Stomach (tissue), 9 donors: Measurements from ENCODE around the gene CORO7. TPM values are rescaled to one million over a fixed set of nuclear protein-coding genes. Genes with fewer than 3 reads are reported as not detected.
A peak's percentile ranks its signal among the peaks of the same experiment; 100 is the strongest.

Experiments used
- DNase-seq, 2 donors: peaks; one replicate each; pipeline versions ENCODE4 v3.0.0 to v3.0.0-alpha.2; 2013 to 2019
- H3K27ac ChIP-seq, 5 donors: fragments of 200-600 bp in 4 of 5; sonication (generic) in 4 of 5; one replicate each; pipeline ENCODE4 v1.5.1; 2013 to 2019; ENCODE audit warnings: mild to moderate bottlenecking in 1 of 5, moderate library complexity in 1 of 5
- H3K27me3 ChIP-seq, 3 donors: fragments of 200-600 bp; sonication (generic); one replicate each; pipeline ENCODE4 v1.5.1; 2017 to 2019; ENCODE audit warnings: mixed run types in 1 of 3
- H3K36me3 ChIP-seq, 4 donors: fragments of 200-600 bp; sonication (generic); 1 replicate in 3 of 4; 2 replicates in 1 of 4; pipeline ENCODE4 v1.5.1; 2016 to 2019
- H3K4me1 ChIP-seq, 4 donors: fragments of 200-600 bp; sonication (generic); one replicate each; pipeline ENCODE4 v1.5.1; 2016 to 2019
- H3K4me3 ChIP-seq, 4 donors: fragments of 200-600 bp; sonication (generic) in 3 of 4; one replicate each; pipeline ENCODE4 v1.5.1; 2016 to 2019; ENCODE audit warnings: mild to moderate bottlenecking in 1 of 4
- H3K9me3 ChIP-seq, 4 donors: fragments of 200-600 bp; sonication (generic); one replicate each; pipeline ENCODE4 v1.5.1; 2016 to 2019
- CTCF ChIP-seq, 7 experiments: fragments of 450-650 bp in 4 of 7; fragments of 200-600 bp in 3 of 7; sonication (generic) in 3 of 7; IDR thresholded peaks; one replicate each; pipeline ENCODE4 v1.5.1; 2016 to 2019; ENCODE audit warnings: antibody characterized with exemption in 7 of 7, control low read depth in 2 of 7, mild to moderate bottlenecking in 1 of 7
- EP300 ChIP-seq: sonication (generic); formaldehyde crosslinking; IDR thresholded peaks from one replicate; pipeline ENCODE4 v1.6.1; 2017; ENCODE audit warnings: antibody characterized with exemption
- POLR2A ChIP-seq, 4 donors: fragments of 450-650 bp; IDR thresholded peaks; one replicate each; pipeline ENCODE4 v1.6.1; 2016; ENCODE audit warnings: antibody characterized with exemption in 4 of 4, control low read depth in 2 of 4, mild to moderate bottlenecking in 1 of 4, moderate library complexity in 1 of 4
- POLR2AphosphoS5 ChIP-seq, 3 donors: sonication (generic); formaldehyde crosslinking; IDR thresholded peaks; one replicate each; pipeline ENCODE4 v1.6.1; 2016; ENCODE audit warnings: antibody characterized with exemption in 3 of 3
- WGBS, 5 donors: extraction: QIAGEN DNeasy Blood & Tissue Kit in 3 of 5; methylation state at CpG; one replicate each; pipeline versions ENCODE4 v1.1.5 to v1.1.7; 2013 to 2018; 5-methylcytosine and 5-hydroxymethylcytosine counted together
- intact Hi-C: fragments of 100-400 bp; cut with DNase I; formaldehyde crosslinking; loops from one replicate; pipeline ENCODE4 v1.15.1; 2023; ENCODE audit warnings: low total_unique reads
- polyA plus RNA-seq, 3 donors: library from polyadenylated mRNA; stranded (reverse); fragments of 200-250 nt; gene quantifications; one replicate each; pipeline ENCODE4 v1.2.3, GENCODE V29; 2013
- total RNA-seq, 5 donors: library from RNA; depleted of rRNA; stranded (reverse); fragments of >200 nt; gene quantifications; one replicate each; pipeline versions ENCODE4 v1.1.0 to v1.2.3, GENCODE V29; 2014 to 2016
- donor health status: healthy with polysubstance abuse.
- donor health status: Bipolar disorder and iron deficiency.
- donor health status: healthy.

CORO7 gene
- total and polyA plus RNA-seq, 8 donors, result 12.5 to 173 (median 17.3) TPM

- intact Hi-C loops, result no loop called here
- WGBS, 5 donors, result 89 to 94% (median 91%) methylated on average over 10 to 11 of the region's 11 CpGs
- no peak for DNase-seq
- no peaks in the 10 kb centered on the region for H3K27me3 ChIP-seq
- no peak overlapping the region for H3K27ac ChIP-seq
- H3K36me3 ChIP-seq, result peaks cover 89 to 100% (median 100%) of the 10 kb centered on the region in 4 donors
- no peaks in the 10 kb centered on the region for H3K4me1 ChIP-seq
- no peaks in the 10 kb centered on the region for H3K9me3 ChIP-seq
- no peak for TF ChIP-seq POLR2A (IDR thresholded peaks at IDR 0.05)
- no peak for TF ChIP-seq POLR2AphosphoS5 (IDR thresholded peaks at IDR 0.05)
- TF ChIP-seq CTCF (IDR thresholded peaks at IDR 0.05), result no peak
- TF ChIP-seq EP300, result no peak
- no peak overlapping the region for H3K4me3 ChIP-seq
Observed at GRCh38 chr16:4442371-4442770, 26.0 kb upstream of the CORO7 start.

- DNase-seq, result no peak
- no peak overlapping the region for H3K4me3 ChIP-seq
- peaks cover 52 to 99% (median 82%) of the 10 kb centered on the region in 4 donors for H3K36me3 ChIP-seq
- no peaks in the 10 kb centered on the region for H3K27me3 ChIP-seq
- H3K4me1 ChIP-seq, result peaks cover 0 to 23% (median 10%) of the 10 kb centered on the region in 4 donors
- no peaks in the 10 kb centered on the region for H3K9me3 ChIP-seq
- no peak overlapping the region for H3K27ac ChIP-seq
- intact Hi-C loops, result no loop called here
- TF ChIP-seq POLR2AphosphoS5 (IDR thresholded peaks at IDR 0.05), result no peak
- WGBS, 5 donors, result 95 to 99% (median 98%) methylated on average over 3 of the region's 3 CpGs
Observed at GRCh38 chr16:4437366-4437765, 21.0 kb upstream of the CORO7 start.

- peak overlapping the region in 1 of 5 donors; percentile 44 for H3K27ac ChIP-seq
- intact Hi-C loops, result no loop called here
- H3K27me3 ChIP-seq, result no peaks in the 10 kb centered on the region
- no peak overlapping the region for H3K4me3 ChIP-seq
- WGBS, 5 donors, result 70 to 85% (median 77%) methylated on average over 8 of the region's 8 CpGs
- peaks cover 0 to 23% (median 10%) of the 10 kb centered on the region in 4 donors for H3K4me1 ChIP-seq
- H3K9me3 ChIP-seq, result no peaks in the 10 kb centered on the region
- peaks cover 41 to 96% (median 79%) of the 10 kb centered on the region in 4 donors for H3K36me3 ChIP-seq
- TF ChIP-seq POLR2A (IDR thresholded peaks at IDR 0.05) (no peak), POLR2AphosphoS5 (IDR thresholded peaks at IDR 0.05) (no peak), CTCF (IDR thresholded peaks at IDR 0.05) (no peak), EP300 (no peak)
- DNase-seq, result no peak
Observed at GRCh38 chr16:4435337-4436067, 19.1 kb upstream of the CORO7 start.

GRCh38 chr16:4433914-4434787 lies 17.8 kb upstream of the CORO7 start:
- WGBS, 5 donors, result 28 to 58% (median 51%) methylated on average over 12 of the region's 12 CpGs
- peak overlapping the region in 1 of 4 donors; percentile 11 for H3K4me3 ChIP-seq
- H3K9me3 ChIP-seq, result no peaks in the 10 kb centered on the region
- H3K27me3 ChIP-seq, result no peaks in the 10 kb centered on the region
- H3K36me3 ChIP-seq, result peaks cover 28 to 90% (median 71%) of the 10 kb centered on the region in 4 donors
- DNase-seq, result peak in 1 of 2 donors; percentile 83
- H3K4me1 ChIP-seq, result peaks cover 0 to 23% (median 10%) of the 10 kb centered on the region in 4 donors
- TF ChIP-seq POLR2A (IDR thresholded peaks at IDR 0.05) (no peak), POLR2AphosphoS5 (IDR thresholded peaks at IDR 0.05) (peak in 1 of 3 donors; percentile 75), CTCF (IDR thresholded peaks at IDR 0.05) (no peak)
- intact Hi-C loops, result no loop called here
- H3K27ac ChIP-seq, result peak overlapping the region; percentile 38 to 65 (median 51)
